ENCODE results near the gene SLIT3. TPM values are rescaled to one million over a fixed set of nuclear protein-coding genes. Genes with fewer than 3 reads are reported as not detected.

Gene SLIT3
- total RNA-seq, 2 experiments from 2014 or later, result 0.30 to 0.43 TPM

DNA sequence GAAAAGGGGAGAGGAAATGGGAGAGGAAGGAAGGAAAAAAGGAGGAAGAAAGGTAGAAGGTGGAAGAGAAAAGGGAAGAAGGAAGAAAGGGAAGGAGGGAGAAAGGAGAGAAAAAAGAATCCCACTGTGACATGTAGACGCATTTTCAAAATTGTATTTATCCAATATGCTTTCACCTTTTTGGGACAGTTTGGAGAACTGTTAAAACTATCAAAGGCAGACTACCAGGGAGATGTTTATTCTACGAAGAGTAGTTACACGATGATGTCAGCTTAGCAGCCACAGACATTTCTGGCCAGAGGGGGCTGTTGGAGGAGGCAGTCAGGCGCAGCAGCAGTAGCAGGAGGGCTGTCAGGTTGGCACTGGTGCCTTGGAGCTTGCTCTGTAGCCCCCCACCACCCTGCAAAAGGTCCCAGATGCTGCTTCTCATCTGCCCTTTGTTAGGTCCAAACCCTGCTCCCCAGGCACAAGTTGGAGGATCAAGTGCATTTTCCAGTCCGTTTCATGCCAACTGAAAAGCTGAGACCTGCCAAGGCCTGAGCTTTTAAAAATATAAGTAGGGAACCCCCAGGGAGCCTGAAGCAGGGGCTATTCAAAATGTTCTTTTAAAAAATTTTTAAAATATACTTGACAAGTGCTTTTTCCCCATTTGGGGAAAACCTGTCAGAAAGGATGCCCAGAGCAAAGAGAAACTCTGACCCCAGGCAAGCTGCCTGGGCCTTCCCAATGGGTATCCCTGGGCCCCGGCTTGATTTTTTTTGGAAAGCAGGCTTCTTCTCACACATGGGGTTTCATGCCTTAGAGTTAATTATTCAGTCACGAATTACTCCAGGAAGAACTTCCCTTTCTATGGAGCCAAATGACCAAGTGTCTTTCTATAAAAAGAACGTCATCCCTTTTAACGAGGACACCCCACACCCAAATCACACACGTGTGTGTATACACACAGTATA is 203.3 kb downstream of the SLIT3 start:
- CTCF ChIA-PET, result no interaction called here
- Mint-ChIP-seq H3K27ac (no peak overlapping the region), H3K27me3 (ENCODE audit: low read depth) (no peaks in the 10 kb centered on the region), H3K4me1 (ENCODE audit: low read depth) (no peaks in the 10 kb centered on the region), H3K4me3 (no peak overlapping the region), H3K36me3 (ENCODE audit: low read depth) (no peaks in the 10 kb centered on the region), H3K9me3 (no peaks in the 10 kb centered on the region)
- DNase-seq, result no peak
- intact Hi-C loops (cut with micrococcal nuclease), result no loop called here

DNA sequence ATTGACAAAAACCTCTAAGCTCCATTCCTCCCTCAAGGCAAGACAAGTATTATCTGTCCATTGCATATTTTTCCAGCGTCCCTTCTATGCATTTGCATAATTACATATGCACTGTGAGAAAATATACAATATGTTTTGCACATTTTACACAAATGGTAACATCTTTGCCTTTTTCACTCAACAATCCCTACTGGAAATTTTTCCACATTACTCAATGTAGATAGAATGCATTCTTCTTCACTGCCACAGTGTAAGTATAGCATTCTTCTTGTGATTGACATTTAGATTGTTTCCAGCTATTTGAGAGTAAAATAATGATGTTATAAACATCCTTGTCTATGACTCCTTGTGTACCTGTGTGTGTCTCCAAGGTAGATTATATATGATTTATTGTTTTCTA is 205.0 kb downstream of the SLIT3 start:
- no peak overlapping the region for H3K4me3 Mint-ChIP-seq
- H3K36me3 Mint-ChIP-seq (ENCODE audit: low read depth), result no peaks in the 10 kb centered on the region
- no peaks in the 10 kb centered on the region for H3K27me3 Mint-ChIP-seq (ENCODE audit: low read depth)
- CTCF ChIA-PET, result no interaction called here
- DNase-seq, result no peak
- intact Hi-C loops (cut with micrococcal nuclease), result no loop called here
- no peaks in the 10 kb centered on the region for H3K9me3 Mint-ChIP-seq
- no peak overlapping the region for H3K27ac Mint-ChIP-seq
- no peaks in the 10 kb centered on the region for H3K4me1 Mint-ChIP-seq (ENCODE audit: low read depth)

DNA sequence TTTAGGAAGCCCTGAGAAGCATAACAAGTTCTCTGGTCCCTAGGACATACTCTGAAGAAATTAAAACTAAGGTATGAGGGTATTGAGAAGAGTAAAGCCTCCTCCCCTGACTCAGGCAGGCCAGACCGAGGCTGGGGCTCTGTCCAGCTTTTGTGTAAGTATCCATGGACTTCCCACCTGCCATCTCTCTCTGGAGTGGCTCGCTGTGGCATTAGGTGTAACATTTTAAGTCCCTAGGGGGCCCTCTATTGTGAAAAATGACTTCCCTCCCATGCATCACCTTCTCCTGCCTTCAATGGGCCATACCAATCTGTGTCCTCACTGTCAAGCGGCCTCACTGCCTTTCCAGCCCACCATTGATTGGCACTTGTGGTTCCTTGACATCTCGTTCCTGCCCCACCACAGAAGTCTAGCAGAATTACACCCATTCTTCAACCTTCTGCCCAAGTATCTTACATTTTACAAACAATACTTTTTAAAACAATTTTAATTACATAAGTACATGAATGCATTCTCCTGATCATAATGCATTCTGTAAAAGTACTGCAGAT is 205.5 kb downstream of the SLIT3 start:
- Mint-ChIP-seq H3K4me3 (no peak overlapping the region), H3K36me3 (ENCODE audit: low read depth) (no peaks in the 10 kb centered on the region), H3K9me3 (no peaks in the 10 kb centered on the region), H3K27me3 (ENCODE audit: low read depth) (no peaks in the 10 kb centered on the region), H3K27ac (no peak overlapping the region), H3K4me1 (ENCODE audit: low read depth) (no peaks in the 10 kb centered on the region)
- no peak for DNase-seq
- intact Hi-C loops (cut with micrococcal nuclease), result no loop called here
- CTCF ChIA-PET, result interaction anchor here (1.1 kb wide), 1 partner anchor 165 kb away, joined by 3 read pairs; no protein-coding TSS in a partner anchor

DNA sequence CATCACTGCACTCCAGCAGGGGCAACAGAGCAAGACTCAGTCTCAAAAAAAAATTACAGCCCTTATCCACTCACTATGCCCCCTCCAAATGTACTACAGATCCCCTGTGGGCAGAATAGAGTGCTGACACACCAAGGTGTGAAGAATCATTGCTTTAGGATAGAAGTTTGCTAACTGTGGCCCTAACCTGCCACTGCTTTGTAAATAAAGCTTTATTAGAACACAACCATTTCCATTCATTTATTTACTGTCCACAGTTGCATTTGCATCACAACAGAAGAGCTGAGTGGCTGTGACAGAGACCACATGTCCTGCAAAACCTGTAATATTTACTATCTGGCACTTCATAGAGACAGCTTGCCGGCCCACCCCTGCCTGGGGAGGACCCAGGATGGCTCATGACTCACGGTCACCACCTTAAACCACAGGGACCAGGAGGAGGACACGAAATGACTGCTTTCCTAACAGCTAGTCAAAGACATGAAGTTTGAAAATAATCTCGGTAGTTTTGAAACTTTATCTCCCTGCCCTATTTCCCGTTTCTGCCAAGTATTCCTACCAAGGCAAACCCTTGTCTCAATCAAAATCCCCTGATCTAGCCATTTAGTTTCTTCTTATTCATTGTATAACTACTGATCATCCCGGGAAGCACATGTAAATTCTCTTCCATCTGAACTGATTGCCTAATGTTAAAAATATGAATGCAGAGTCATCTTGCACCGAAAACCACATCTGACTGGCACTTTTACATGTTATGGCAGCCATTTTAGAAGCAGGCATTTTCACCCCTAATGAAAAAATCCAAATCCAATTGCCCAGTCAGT is 206.1 kb downstream of the SLIT3 start:
- no peaks in the 10 kb centered on the region for H3K4me1 Mint-ChIP-seq (ENCODE audit: low read depth)
- CTCF ChIA-PET, result interaction anchor here (1.1 kb wide), 1 partner anchor 165 kb away, joined by 3 read pairs; no protein-coding TSS in a partner anchor

DNA sequence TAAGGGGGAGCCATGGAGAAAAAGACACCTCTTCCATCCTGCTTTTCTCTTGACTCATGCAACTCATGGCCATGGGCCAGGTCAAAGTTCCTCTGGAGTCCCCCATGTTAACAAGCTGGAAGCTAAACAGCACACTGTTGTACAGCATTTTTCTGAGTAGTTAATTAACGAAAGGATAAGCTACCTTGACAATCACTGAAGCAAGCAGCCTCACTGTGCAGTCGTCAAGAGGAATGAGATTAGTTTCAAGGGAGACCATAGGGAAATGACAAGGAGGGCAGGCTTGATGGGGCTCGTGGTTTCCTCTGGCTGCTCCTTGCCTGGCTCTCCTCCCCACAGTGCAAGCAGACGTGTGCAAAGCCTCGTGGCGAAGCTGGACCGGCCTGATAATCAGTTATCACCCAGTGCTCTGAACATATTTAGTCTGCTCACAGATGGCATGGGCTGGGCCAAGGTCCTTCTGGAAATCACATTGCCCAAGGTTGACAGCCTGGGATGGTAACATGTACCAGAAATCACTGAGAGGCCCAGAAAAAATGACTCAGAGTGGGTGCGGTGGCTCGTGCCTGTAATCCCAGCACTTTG is 209.5 kb downstream of the SLIT3 start:
- intact Hi-C loops (cut with micrococcal nuclease), result no loop called here
- no peaks in the 10 kb centered on the region for H3K36me3 Mint-ChIP-seq (ENCODE audit: low read depth)

More for the DNA sequence above, 206.1 kb downstream of the SLIT3 start:
- no peaks in the 10 kb centered on the region for H3K9me3 Mint-ChIP-seq
- H3K27me3 Mint-ChIP-seq (ENCODE audit: low read depth), result no peaks in the 10 kb centered on the region
- no peak overlapping the region for H3K27ac Mint-ChIP-seq
- DNase-seq, result no peak
- intact Hi-C loops (cut with micrococcal nuclease), result no loop called here
- no peaks in the 10 kb centered on the region for H3K36me3 Mint-ChIP-seq (ENCODE audit: low read depth)
- H3K4me3 Mint-ChIP-seq, result no peak overlapping the region

DNA sequence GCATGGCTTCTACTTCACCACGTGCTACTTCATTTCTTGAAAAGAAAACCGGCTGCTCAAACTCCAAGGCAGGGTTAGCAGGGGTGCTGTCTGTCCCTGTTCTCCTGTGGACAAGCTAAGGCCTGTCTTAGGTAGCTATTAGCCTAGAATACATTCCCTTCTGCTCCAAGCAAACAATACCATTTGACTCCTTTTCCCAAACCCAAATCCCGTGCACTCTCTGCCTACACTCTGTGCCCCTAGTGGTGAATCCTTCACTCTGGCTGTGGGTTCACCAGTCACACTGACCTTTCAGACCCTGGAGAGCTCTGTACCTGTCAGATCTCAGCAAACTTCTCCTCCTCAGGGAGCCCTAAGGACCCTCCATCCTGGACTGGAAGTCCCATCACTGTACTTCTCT is 211.6 kb downstream of the SLIT3 start:
- CTCF ChIA-PET, result no interaction called here
- Mint-ChIP-seq H3K27me3 (ENCODE audit: low read depth) (no peaks in the 10 kb centered on the region), H3K4me1 (ENCODE audit: low read depth) (no peaks in the 10 kb centered on the region), H3K27ac (no peak overlapping the region), H3K36me3 (ENCODE audit: low read depth) (no peaks in the 10 kb centered on the region), H3K4me3 (no peak overlapping the region), H3K9me3 (no peaks in the 10 kb centered on the region)
- intact Hi-C loops (cut with micrococcal nuclease), result no loop called here
- DNase-seq, result no peak

More for the DNA sequence above, 209.5 kb downstream of the SLIT3 start:
- DNase-seq, result no peak
- Mint-ChIP-seq H3K9me3 (no peaks in the 10 kb centered on the region), H3K4me3 (no peak overlapping the region), H3K27me3 (ENCODE audit: low read depth) (no peaks in the 10 kb centered on the region), H3K27ac (no peak overlapping the region), H3K4me1 (ENCODE audit: low read depth) (no peaks in the 10 kb centered on the region)
- CTCF ChIA-PET, result no interaction called here

DNA sequence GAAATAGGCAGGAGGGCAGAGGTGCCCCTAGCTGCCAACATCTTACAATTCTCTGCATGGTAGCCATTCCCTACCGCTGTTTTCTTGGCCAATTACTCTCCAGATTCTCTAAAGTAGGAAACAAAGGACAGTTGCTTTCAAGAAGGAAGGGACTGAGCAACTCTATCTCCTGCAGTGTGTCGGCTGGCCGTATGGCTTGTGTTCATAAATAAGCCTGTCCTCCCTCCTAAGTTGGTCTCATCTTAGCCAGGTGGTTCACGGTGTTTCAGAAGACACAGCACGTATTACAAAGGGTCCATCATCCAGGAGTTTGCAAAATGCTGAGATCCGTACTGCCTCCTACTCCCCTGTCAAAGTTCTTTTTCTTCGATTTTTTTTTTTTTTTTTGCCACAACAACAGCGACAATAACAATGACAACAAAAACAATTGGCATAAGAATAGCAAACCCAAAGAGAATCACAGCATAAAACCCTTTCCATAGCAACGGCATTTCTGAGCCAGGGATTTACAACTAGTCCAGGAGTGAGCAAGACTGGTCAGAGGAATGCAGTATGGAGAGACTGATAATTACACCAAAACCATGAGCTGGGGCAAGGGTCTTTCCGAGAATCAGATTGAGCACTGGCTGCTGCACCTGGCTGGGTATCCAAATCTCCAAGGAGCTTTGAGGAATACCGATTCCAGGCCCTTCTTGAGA is 212.8 kb downstream of the SLIT3 start:
- Mint-ChIP-seq H3K27me3 (ENCODE audit: low read depth) (no peaks in the 10 kb centered on the region), H3K4me3 (no peak overlapping the region), H3K36me3 (ENCODE audit: low read depth) (no peaks in the 10 kb centered on the region), H3K27ac (no peak overlapping the region), H3K4me1 (ENCODE audit: low read depth) (no peaks in the 10 kb centered on the region), H3K9me3 (no peaks in the 10 kb centered on the region)
- DNase-seq, result no peak
- intact Hi-C loops (cut with micrococcal nuclease), result no loop called here
- CTCF ChIA-PET, result interaction anchor here (0.7 kb wide), 1 partner anchor 494 kb away, joined by 6 read pairs; no protein-coding TSS in a partner anchor

DNA sequence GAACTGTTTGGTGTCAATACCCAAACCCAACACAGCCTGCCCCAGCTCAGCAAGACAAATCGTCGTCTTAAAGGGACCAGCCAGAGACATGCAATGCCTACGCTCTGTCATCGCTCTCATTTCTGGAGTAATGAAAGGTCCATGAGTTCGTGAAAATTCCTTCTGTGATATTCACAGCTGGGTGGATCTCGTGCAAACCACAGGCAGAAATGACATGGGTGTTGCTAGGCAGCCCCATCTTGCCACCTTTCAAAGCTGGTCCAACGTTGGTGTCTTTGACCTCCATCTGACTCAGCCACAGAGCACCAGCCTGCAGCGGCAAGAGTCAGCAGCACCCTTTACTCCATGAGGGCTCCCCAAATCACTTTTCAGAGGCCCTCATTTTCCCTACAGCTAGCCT is 215.3 kb downstream of the SLIT3 start:
- CTCF ChIA-PET, result no interaction called here

DNA sequence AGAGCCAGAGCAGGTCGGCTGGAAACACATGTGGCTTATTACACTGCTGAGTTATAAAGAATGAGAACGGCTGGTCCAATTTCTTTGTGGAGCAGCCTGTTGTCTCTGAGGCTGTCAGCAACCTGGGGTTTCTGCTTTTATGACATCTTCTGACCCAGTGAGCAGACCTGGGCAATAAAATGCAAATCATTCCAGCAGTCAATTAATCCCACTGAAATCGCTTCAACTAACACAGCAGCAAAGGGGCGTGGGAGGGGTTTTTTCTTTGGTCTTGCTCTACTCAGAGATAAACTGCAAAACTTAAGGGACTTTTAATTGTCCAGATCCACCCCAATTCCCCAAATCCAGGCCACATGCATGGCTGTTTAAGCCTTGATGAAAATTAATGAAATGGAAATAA is 215.7 kb downstream of the SLIT3 start:
- Mint-ChIP-seq H3K27ac (no peak overlapping the region), H3K27me3 (ENCODE audit: low read depth) (no peaks in the 10 kb centered on the region), H3K36me3 (ENCODE audit: low read depth) (no peaks in the 10 kb centered on the region), H3K4me1 (ENCODE audit: low read depth) (no peaks in the 10 kb centered on the region), H3K4me3 (no peak overlapping the region), H3K9me3 (no peaks in the 10 kb centered on the region)
- intact Hi-C loops (cut with micrococcal nuclease), result no loop called here
- CTCF ChIA-PET, result no interaction called here
- DNase-seq, result no peak

More for the DNA sequence above, 215.3 kb downstream of the SLIT3 start:
- Mint-ChIP-seq H3K9me3 (no peaks in the 10 kb centered on the region), H3K36me3 (ENCODE audit: low read depth) (no peaks in the 10 kb centered on the region), H3K27me3 (ENCODE audit: low read depth) (no peaks in the 10 kb centered on the region), H3K4me1 (ENCODE audit: low read depth) (no peaks in the 10 kb centered on the region), H3K27ac (no peak overlapping the region), H3K4me3 (no peak overlapping the region)
- no peak for DNase-seq
- intact Hi-C loops (cut with micrococcal nuclease), result no loop called here

DNA sequence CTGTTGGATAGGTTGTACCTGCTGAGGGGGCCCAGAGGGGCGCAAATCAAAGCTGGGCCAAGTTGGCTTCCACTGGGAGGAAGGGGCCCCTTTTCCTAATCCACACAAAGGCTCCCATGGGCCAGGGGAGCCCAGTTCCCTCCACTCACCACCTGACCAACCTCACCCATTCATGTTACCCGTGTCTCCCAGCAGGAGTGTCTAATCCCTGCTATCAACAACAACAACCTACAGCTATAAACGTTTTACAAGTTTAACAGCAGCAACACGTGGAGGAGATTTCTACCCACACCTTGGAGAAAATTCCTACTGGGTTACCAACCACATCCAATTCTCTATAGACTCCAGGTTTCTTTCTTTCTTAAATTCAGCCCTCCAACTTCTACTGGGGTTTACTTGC is 216.2 kb downstream of the SLIT3 start:
- H3K4me1 Mint-ChIP-seq (ENCODE audit: low read depth), result no peaks in the 10 kb centered on the region
- H3K36me3 Mint-ChIP-seq (ENCODE audit: low read depth), result no peaks in the 10 kb centered on the region
- H3K9me3 Mint-ChIP-seq, result no peaks in the 10 kb centered on the region
- H3K27me3 Mint-ChIP-seq (ENCODE audit: low read depth), result no peaks in the 10 kb centered on the region
- intact Hi-C loops (cut with micrococcal nuclease), result no loop called here
- DNase-seq, result no peak
- H3K4me3 Mint-ChIP-seq, result no peak overlapping the region
- CTCF ChIA-PET, result no interaction called here
- H3K27ac Mint-ChIP-seq, result no peak overlapping the region

DNA sequence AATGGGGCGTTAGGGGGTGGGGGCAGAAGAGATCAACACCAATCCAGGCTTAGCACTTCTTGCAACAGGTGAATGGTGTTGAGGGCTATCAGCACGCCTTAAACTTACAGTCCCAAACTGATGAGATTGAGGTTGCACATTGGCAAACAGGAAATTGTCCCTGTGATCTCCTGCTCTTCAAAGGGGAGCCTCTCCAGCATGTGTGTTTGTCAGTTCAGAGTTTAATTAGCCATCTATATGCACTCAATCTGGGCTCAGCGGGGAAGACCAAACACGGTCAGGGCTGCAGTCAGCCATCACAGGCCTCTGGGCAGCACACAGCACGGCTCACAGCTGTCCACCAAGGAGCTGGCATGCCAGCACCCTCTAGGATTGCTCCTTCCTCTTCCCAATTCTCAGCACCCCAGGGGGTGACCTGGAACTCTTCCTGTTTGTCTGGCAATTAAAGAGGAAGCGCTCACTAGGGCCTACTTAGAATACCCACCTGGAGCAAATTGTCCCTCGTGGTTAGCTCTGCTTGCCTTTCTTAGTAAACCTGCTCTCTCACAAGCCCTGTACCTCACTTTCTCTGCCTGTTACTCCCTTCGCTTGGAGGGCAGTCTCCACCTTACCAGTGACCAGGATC is 217.4 kb downstream of the SLIT3 start:
- H3K36me3 Mint-ChIP-seq (ENCODE audit: low read depth), result no peaks in the 10 kb centered on the region
- intact Hi-C loops (cut with micrococcal nuclease), result no loop called here
- no peak for DNase-seq
- H3K4me3 Mint-ChIP-seq, result no peak overlapping the region
- H3K27me3 Mint-ChIP-seq (ENCODE audit: low read depth), result peaks cover under 1% of the 10 kb centered on the region
- no peak overlapping the region for H3K27ac Mint-ChIP-seq
- CTCF ChIA-PET, result no interaction called here
- no peaks in the 10 kb centered on the region for H3K9me3 Mint-ChIP-seq
- H3K4me1 Mint-ChIP-seq (ENCODE audit: low read depth), result no peaks in the 10 kb centered on the region

All from activated naive CD4-positive, alpha-beta T cell treated with anti-CD3 and anti-CD28 coated beads for 36 hours (primary cell).